SK-N-SH treated with all-trans-retinoic acid at 6 μM for 48 hours (cell line): ENCODE results near the gene SLITRK5.

Source experiments
- ATAC-seq: fragments of 200-7000 bp; cut with Tn5 transposase; 3 replicates; pipeline ENCODE4 v1.9.1; 2020; ENCODE audit warnings: mild to moderate bottlenecking, moderate library complexity
- ARNTL ChIP-seq: fragments of 450-650 bp; formaldehyde crosslinking; IDR thresholded peaks from 2 replicates; pipeline ENCODE4 v1.5.0; 2020; ENCODE audit warnings: low read depth, mild to moderate bottlenecking, moderate library complexity, borderline replicate concordance
- BACH2 ChIP-seq: fragments of 250-450 bp; sonication (Bioruptor Pico); IDR thresholded peaks from 2 replicates; pipeline ENCODE4 v1.9.0; 2021; ENCODE audit warnings: mild to moderate bottlenecking, borderline replicate concordance
- CSDC2 ChIP-seq: fragments of 250-450 bp; sonication (Bioruptor Pico); IDR thresholded peaks from 2 replicates; pipeline ENCODE4 v1.5.0; 2020; ENCODE audit warnings: mild to moderate bottlenecking, moderate library complexity
- ESRRG ChIP-seq: fragments of 250-450 bp; sonication (Bioruptor Pico); IDR thresholded peaks from 2 replicates; pipeline ENCODE4 v1.6.1; 2021; ENCODE audit warnings: mild to moderate bottlenecking
- GLIS3 ChIP-seq: fragments of 250-450 bp; sonication (Bioruptor Pico); IDR thresholded peaks from 2 replicates; pipeline ENCODE4 v1.5.0; 2020; ENCODE audit warnings: mild to moderate bottlenecking, moderate library complexity
- ISL1 ChIP-seq: fragments of 250-450 bp; sonication (Bioruptor Pico); IDR thresholded peaks from 2 replicates; pipeline ENCODE4 v2.1.2; 2022; ENCODE audit warnings: mild to moderate bottlenecking, moderate library complexity
- OSR1 ChIP-seq: fragments of 250-450 bp; sonication (Bioruptor Pico); IDR thresholded peaks from 2 replicates; pipeline ENCODE4 v1.8.0; 2022; ENCODE audit warnings: moderate library complexity, mild to moderate bottlenecking, inconsistent platforms
- PATZ1 ChIP-seq: fragments of 250-450 bp; sonication (Bioruptor Pico); IDR thresholded peaks from 2 replicates; pipeline ENCODE4 v1.8.0; 2020; ENCODE audit warnings: mild to moderate bottlenecking, moderate library complexity, borderline replicate concordance
- PPARA ChIP-seq: fragments of 250-450 bp; sonication (Bioruptor Pico); IDR thresholded peaks from 2 replicates; pipeline ENCODE4 v1.5.0; 2020; ENCODE audit warnings: mild to moderate bottlenecking, borderline replicate concordance
- RARB ChIP-seq: fragments of 250-450 bp; sonication (Bioruptor Pico); IDR thresholded peaks from 2 replicates; pipeline ENCODE4 v1.8.0; 2021; ENCODE audit warnings: mild to moderate bottlenecking, moderate library complexity
- SNAI2 ChIP-seq: fragments of 250-450 bp; sonication (Bioruptor Pico); IDR thresholded peaks from 2 replicates; pipeline ENCODE4 v1.5.0; 2020; ENCODE audit warnings: mild to moderate bottlenecking, moderate library complexity
- TCF4 ChIP-seq: fragments of 250-450 bp; sonication (Bioruptor Pico); IDR thresholded peaks from 2 replicates; pipeline ENCODE4 v1.8.0; 2021; ENCODE audit warnings: mild to moderate bottlenecking, moderate library complexity, borderline replicate concordance
- TOX ChIP-seq: fragments of 250-450 bp; sonication (Bioruptor Pico); IDR thresholded peaks from 2 replicates; pipeline ENCODE4 v1.8.0; 2021; ENCODE audit warnings: mild to moderate bottlenecking, moderate library complexity, borderline replicate concordance
- ZC3H10 ChIP-seq: fragments of 250-450 bp; sonication (Bioruptor Pico); IDR thresholded peaks from 2 replicates; pipeline ENCODE4 v1.5.1; 2021; ENCODE audit warnings: mild to moderate bottlenecking, moderate library complexity
- ZFP3 ChIP-seq: fragments of 250-450 bp; sonication (Bioruptor Pico); IDR thresholded peaks from 2 replicates; pipeline ENCODE4 v1.5.0; 2020; ENCODE audit warnings: mild to moderate bottlenecking, moderate library complexity
- ZFP30 ChIP-seq: fragments of 450-650 bp; formaldehyde crosslinking; IDR thresholded peaks from 2 replicates; pipeline ENCODE4 v1.5.0; 2022; ENCODE audit warnings: mild to moderate bottlenecking, moderate library complexity
- ZNF565 ChIP-seq: fragments of 450-650 bp; formaldehyde crosslinking; conservative IDR thresholded peaks from 2 replicates; pipeline ENCODE4 v1.5.0; 2020; ENCODE audit warnings: low read depth, mild to moderate bottlenecking, moderate library complexity
- ZNF70 ChIP-seq: fragments of 450-650 bp; formaldehyde crosslinking; IDR thresholded peaks from 2 replicates; pipeline ENCODE4 v1.5.0; 2020; ENCODE audit warnings: mild to moderate bottlenecking, moderate library complexity
- ZNF8 ChIP-seq: fragments of 450-650 bp; formaldehyde crosslinking; IDR thresholded peaks from 2 replicates; pipeline ENCODE4 v1.5.0; 2020; ENCODE audit warnings: mild to moderate bottlenecking, moderate library complexity
- TF ChIP-seq, protein P1 (sequence below): fragments of 250-450 bp; sonication (Bioruptor Pico); IDR thresholded peaks from 2 replicates; pipeline ENCODE4 v1.5.1; 2021; ENCODE audit warnings: mild to moderate bottlenecking, moderate library complexity
- TF ChIP-seq, protein P2 (sequence below): fragments of 250-450 bp; sonication (Bioruptor Pico); IDR thresholded peaks from 2 replicates; pipeline ENCODE4 v1.5.0; 2020; ENCODE audit warnings: mild to moderate bottlenecking, moderate library complexity
- TF ChIP-seq, protein P3 (sequence below): fragments of 250-450 bp; sonication (Bioruptor Pico); IDR thresholded peaks from 2 replicates; pipeline ENCODE4 v1.8.0; 2021; ENCODE audit warnings: low read depth, mild to moderate bottlenecking, moderate library complexity, borderline replicate concordance

Gene SLITRK5

DNA sequence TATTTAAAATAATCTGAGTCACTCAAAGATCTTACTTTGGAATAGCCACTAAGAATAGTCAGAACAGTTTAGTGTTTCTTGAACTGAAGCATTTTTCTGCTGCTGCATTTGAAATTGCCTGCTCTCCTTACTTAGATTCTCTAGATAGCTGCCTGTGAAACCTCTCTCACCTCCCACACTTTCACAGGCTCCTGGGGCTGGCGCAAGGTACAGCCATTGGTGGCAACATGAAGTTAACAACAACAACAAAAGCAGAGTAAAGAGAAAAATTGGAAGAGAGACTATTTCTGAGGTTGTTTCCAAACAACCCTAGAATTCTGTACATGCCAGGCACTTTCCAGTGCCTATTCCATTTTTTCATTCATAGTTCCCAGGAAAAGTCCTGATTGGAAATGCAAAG lies 25.3 kb downstream of the SLITRK5 start:
- no peak for ATAC-seq
- TF ChIP-seq RARB, result no peak
- no peak for TF ChIP-seq ZFP3 (CRISPR knock-in tag)
- TF ChIP-seq, protein P1, sequence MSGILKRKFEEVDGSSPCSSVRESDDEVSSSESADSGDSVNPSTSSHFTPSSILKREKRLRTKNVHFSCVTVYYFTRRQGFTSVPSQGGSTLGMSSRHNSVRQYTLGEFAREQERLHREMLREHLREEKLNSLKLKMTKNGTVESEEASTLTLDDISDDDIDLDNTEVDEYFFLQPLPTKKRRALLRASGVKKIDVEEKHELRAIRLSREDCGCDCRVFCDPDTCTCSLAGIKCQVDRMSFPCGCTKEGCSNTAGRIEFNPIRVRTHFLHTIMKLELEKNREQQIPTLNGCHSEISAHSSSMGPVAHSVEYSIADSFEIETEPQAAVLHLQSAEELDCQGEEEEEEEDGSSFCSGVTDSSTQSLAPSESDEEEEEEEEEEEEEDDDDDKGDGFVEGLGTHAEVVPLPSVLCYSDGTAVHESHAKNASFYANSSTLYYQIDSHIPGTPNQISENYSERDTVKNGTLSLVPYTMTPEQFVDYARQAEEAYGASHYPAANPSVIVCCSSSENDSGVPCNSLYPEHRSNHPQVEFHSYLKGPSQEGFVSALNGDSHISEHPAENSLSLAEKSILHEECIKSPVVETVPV (CRISPR knock-in tag), result no peak
- TF ChIP-seq PPARA (CRISPR knock-in tag), result no peak
- TF ChIP-seq, protein P2, sequence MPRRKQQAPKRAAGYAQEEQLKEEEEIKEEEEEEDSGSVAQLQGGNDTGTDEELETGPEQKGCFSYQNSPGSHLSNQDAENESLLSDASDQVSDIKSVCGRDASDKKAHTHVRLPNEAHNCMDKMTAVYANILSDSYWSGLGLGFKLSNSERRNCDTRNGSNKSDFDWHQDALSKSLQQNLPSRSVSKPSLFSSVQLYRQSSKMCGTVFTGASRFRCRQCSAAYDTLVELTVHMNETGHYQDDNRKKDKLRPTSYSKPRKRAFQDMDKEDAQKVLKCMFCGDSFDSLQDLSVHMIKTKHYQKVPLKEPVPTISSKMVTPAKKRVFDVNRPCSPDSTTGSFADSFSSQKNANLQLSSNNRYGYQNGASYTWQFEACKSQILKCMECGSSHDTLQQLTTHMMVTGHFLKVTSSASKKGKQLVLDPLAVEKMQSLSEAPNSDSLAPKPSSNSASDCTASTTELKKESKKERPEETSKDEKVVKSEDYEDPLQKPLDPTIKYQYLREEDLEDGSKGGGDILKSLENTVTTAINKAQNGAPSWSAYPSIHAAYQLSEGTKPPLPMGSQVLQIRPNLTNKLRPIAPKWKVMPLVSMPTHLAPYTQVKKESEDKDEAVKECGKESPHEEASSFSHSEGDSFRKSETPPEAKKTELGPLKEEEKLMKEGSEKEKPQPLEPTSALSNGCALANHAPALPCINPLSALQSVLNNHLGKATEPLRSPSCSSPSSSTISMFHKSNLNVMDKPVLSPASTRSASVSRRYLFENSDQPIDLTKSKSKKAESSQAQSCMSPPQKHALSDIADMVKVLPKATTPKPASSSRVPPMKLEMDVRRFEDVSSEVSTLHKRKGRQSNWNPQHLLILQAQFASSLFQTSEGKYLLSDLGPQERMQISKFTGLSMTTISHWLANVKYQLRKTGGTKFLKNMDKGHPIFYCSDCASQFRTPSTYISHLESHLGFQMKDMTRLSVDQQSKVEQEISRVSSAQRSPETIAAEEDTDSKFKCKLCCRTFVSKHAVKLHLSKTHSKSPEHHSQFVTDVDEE (CRISPR knock-in tag), result no peak
- no peak for TF ChIP-seq ZNF565 (CRISPR knock-in tag)
- TF ChIP-seq, protein P3, sequence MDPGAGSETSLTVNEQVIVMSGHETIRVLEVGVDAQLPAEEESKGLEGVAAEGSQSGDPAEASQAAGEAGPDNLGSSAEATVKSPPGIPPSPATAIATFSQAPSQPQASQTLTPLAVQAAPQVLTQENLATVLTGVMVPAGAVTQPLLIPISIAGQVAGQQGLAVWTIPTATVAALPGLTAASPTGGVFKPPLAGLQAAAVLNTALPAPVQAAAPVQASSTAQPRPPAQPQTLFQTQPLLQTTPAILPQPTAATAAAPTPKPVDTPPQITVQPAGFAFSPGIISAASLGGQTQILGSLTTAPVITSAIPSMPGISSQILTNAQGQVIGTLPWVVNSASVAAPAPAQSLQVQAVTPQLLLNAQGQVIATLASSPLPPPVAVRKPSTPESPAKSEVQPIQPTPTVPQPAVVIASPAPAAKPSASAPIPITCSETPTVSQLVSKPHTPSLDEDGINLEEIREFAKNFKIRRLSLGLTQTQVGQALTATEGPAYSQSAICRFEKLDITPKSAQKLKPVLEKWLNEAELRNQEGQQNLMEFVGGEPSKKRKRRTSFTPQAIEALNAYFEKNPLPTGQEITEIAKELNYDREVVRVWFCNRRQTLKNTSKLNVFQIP, result no peak
- TF ChIP-seq OSR1 (CRISPR knock-in tag), result no peak
- no peak for TF ChIP-seq SNAI2 (CRISPR knock-in tag)
- no peak for TF ChIP-seq ZFP30 (CRISPR knock-in tag)
- TF ChIP-seq ESRRG (CRISPR knock-in tag), result no peak
- no peak for TF ChIP-seq PATZ1 (CRISPR knock-in tag)
- no peak for TF ChIP-seq ZC3H10 (CRISPR knock-in tag)
- TF ChIP-seq TCF4 (CRISPR knock-in tag), result no peak
- no peak for TF ChIP-seq BACH2 (CRISPR knock-in tag)
- TF ChIP-seq ARNTL (CRISPR knock-in tag), result no peak
- no peak for TF ChIP-seq TOX (CRISPR knock-in tag)
- TF ChIP-seq ZNF70, result no peak
- TF ChIP-seq ISL1 (CRISPR knock-in tag), result no peak

GRCh38 chr13:87698268-87698667 lies 27.1 kb downstream of the SLITRK5 start:
- TF ChIP-seq ZNF8 (CRISPR knock-in tag) (no peak), ZFP30 (CRISPR knock-in tag) (no peak), ZC3H10 (CRISPR knock-in tag) (no peak), TOX (CRISPR knock-in tag) (no peak), OSR1 (CRISPR knock-in tag) (no peak), PATZ1 (CRISPR knock-in tag) (no peak), ESRRG (CRISPR knock-in tag) (no peak), ISL1 (CRISPR knock-in tag) (no peak), BACH2 (CRISPR knock-in tag) (no peak), PPARA (CRISPR knock-in tag) (no peak), ZNF70 (no peak), ZNF565 (CRISPR knock-in tag) (no peak), ARNTL (CRISPR knock-in tag) (no peak), ZFP3 (CRISPR knock-in tag) (no peak), CSDC2 (no peak), SNAI2 (CRISPR knock-in tag) (no peak), GLIS3 (no peak)
- TF ChIP-seq, protein P3, result no peak
- ATAC-seq, result no peak
